ENCODE measurements around the gene RSKR.

The RSKR gene

GRCh38 chr17:28648698-28649097 is 34.7 kb upstream of the RSKR start:
- no peak for TF ChIP-seq CTCF (conservative IDR thresholded peaks at IDR 0.05)
- no peak for TF ChIP-seq ZFX (IDR thresholded peaks at IDR 0.05)

GRCh38 chr17:28646039-28646754 is 32.2 kb upstream of the RSKR start:
- peak overlapping the region; percentile 46 for H3K27ac ChIP-seq
- no peak for TF ChIP-seq CTCF (conservative IDR thresholded peaks at IDR 0.05)
- TF ChIP-seq ZFX (IDR thresholded peaks at IDR 0.05), result no peak

More at GRCh38 chr17:28648698-28649097, 34.7 kb upstream of the RSKR start:
- H3K27ac ChIP-seq, result no peak overlapping the region

GRCh38 chr17:28645576-28645939 is 31.6 kb upstream of the RSKR start:
- no peak for TF ChIP-seq ZFX (IDR thresholded peaks at IDR 0.05)
- TF ChIP-seq CTCF (conservative IDR thresholded peaks at IDR 0.05), result no peak
- H3K27ac ChIP-seq, result peak overlapping the region; percentile 92

- peak; percentile 65 for TF ChIP-seq ZFX (IDR thresholded peaks at IDR 0.05)
- no peak for TF ChIP-seq CTCF (conservative IDR thresholded peaks at IDR 0.05)
Measured at GRCh38 chr17:28644787-28645575, 31.0 kb upstream of the RSKR start, which contains the start of gene BLTP2. Gene BLTP2 (minus strand): TSS chr17:28645158. CDS start chr17:28645056, 102 bp downstream.

GRCh38 chr17:28643983-28644786 is 30.2 kb upstream of the RSKR start:
- TF ChIP-seq CTCF (conservative IDR thresholded peaks at IDR 0.05) (peak; percentile 60), ZFX (IDR thresholded peaks at IDR 0.05) (no peak)
- peak overlapping the region; percentile 92 for H3K27ac ChIP-seq

More at GRCh38 chr17:28644787-28645575, 31.0 kb upstream of the RSKR start, which contains the start of gene BLTP2:
- peak within 1 kb of the TSS; percentile 92 for H3K27ac ChIP-seq

- H3K27ac ChIP-seq, result no peak overlapping the region
- no peak for TF ChIP-seq ZFX (IDR thresholded peaks at IDR 0.05)
- TF ChIP-seq CTCF (conservative IDR thresholded peaks at IDR 0.05), result no peak
Measured at GRCh38 chr17:28641579-28641978, 27.6 kb upstream of the RSKR start.

All from C4-2B (cell line).